HEK293 (cell line): Measurements from ENCODE around the gene GATM.

ENCODE experiments used
- CTCF ChIP-seq: fragments of 450-650 bp; formaldehyde crosslinking; IDR thresholded peaks from 2 replicates; pipeline ENCODE4 v1.5.1; 2016; ENCODE audit warnings: missing biosample characterization, missing genetic modification characterization
- HOXA7 ChIP-seq: sonication (generic); formaldehyde crosslinking; IDR thresholded peaks from 2 replicates; pipeline ENCODE4 v1.8.1; 2022; ENCODE audit warnings: missing genetic modification reagents, borderline replicate concordance
- ZNF350 ChIP-seq: fragments of 450-650 bp; formaldehyde crosslinking; IDR thresholded peaks from 2 replicates; pipeline ENCODE4 v1.5.0; 2017; ENCODE audit warnings: missing biosample characterization, mild to moderate bottlenecking, missing genetic modification characterization

- no peak for TF ChIP-seq CTCF
- TF ChIP-seq ZNF350 (tag by site-specific recombination), result no peak
- no peak for TF ChIP-seq HOXA7 (CRISPR knock-in tag)
These were observed 1.3 kb downstream of the GATM start for GRCh38 chr15:45376967-45377608.
